Measurements from ENCODE around the gene TTC33. TPM values are rescaled to one million over a fixed set of nuclear protein-coding genes. Genes with fewer than 3 reads are reported as not detected.

The TTC33 gene
- total RNA-seq, 1 experiment from 2014 or later, result 12.6 TPM

DNA sequence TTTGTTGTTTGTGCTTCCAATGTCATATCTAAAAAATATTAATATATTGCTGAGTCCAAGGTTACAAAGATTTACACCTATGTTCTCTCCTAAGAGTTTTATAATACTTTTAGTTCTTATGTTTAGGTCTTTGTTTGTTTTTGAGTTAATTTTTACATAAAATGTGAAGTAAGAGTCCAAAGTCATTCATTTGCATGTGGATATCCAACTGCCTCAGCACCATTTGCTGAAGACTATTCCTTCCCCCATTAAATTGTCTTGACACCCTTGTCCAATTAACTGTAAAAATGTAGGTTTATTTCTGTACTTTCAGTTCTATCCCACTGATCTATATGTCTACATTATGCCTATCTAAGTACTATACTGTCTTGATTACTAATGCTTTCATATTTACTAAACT lies 35.7 kb downstream of the TTC33 start:
- POLR2A ChIA-PET, result no interaction called here

DNA sequence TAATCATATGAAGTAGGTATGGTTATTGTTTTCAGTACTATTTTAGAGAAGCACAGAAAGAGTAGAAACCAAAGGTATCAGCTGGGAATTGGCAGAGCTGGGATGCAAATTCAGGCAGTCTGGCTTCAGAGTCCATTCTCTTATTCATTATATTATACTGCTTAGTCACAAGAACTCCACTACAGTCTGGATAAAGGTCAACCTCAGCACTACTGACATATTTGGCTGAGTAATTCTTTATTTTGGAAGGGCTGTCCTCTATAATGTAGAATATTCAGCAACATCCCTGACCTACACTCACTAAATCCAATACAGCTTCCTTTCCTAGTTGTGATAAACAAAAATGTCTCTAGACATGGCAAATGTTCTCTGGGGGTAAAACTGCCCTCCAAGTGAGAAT lies 38.5 kb downstream of the TTC33 start:
- ChIA-PET CTCF (interaction anchor here (0.6 kb wide), 1 partner anchor 27 kb away, joined by 7 read pairs; no protein-coding TSS in a partner anchor), POLR2A (no interaction called here)
- Histone ChIP-seq H3K36me3 (ENCODE audit: control insufficient read depth, insufficient read depth, low read length) (no peaks in the 10 kb centered on the region), H3K27ac (ENCODE audit: low read length) (no peak overlapping the region), H3K9me3 (ENCODE audit: control insufficient read depth, insufficient read depth, low read depth, low read length) (no peaks in the 10 kb centered on the region), H3K4me3 (ENCODE audit: low read depth in 2 of 2, low read length in 2 of 2) (no peak overlapping the region), H3K27me3 (ENCODE audit: control insufficient read depth, insufficient read depth, low read length) (no peaks in the 10 kb centered on the region), H3K4me1 (ENCODE audit: control insufficient read depth, insufficient read depth, low read length) (peaks cover 2% of the 10 kb centered on the region; the same call in 1 of the 2 replicates)
- intact Hi-C loops (cut with micrococcal nuclease; ENCODE audit: unreplicated experiment) (no loop called here), in situ Hi-C loops (cut with HindIII; ENCODE audit: low pct_unique_long_range_greater_than_20kb, low sequenced_read_pairs) (no loop called here)
- DNase-seq (ENCODE audit: low read depth, low spot score) (no peak), ATAC-seq (no peak)
- TF ChIP-seq REST (IDR thresholded peaks at IDR 0.05; ENCODE audit: insufficient read depth in 1 of 2, low read depth in 2 of 2, low read length in 1 of 2), result no peak
- TF ChIP-seq TCF7L2 (IDR thresholded peaks at IDR 0.05; ENCODE audit: low read depth, low read length), result no peak
- no peak for TF ChIP-seq SIN3A (IDR thresholded peaks at IDR 0.05; ENCODE audit: borderline replicate concordance, insufficient read depth, low read depth, low read length)
- TF ChIP-seq POLR2AphosphoS5 (IDR thresholded peaks at IDR 0.05; ENCODE audit: low read depth, low read length), result no peak
- TF ChIP-seq CTCF (IDR thresholded peaks at IDR 0.05), result no peak
- no TSS peak for BruUV-seq (replicated peaks)

More for the DNA sequence above, 35.7 kb downstream of the TTC33 start:
- H3K4me3 ChIP-seq (ENCODE audit: low read depth in 2 of 2, low read length in 2 of 2), result no peak overlapping the region
- H3K36me3 ChIP-seq (ENCODE audit: control insufficient read depth, insufficient read depth, low read length), result no peaks in the 10 kb centered on the region
- TF ChIP-seq POLR2AphosphoS5 (IDR thresholded peaks at IDR 0.05; ENCODE audit: low read depth, low read length) (no peak), CTCF (IDR thresholded peaks at IDR 0.05) (no peak), REST (IDR thresholded peaks at IDR 0.05; ENCODE audit: insufficient read depth in 1 of 2, low read depth in 2 of 2, low read length in 1 of 2) (no peak), SIN3A (IDR thresholded peaks at IDR 0.05; ENCODE audit: borderline replicate concordance, insufficient read depth, low read depth, low read length) (no peak), TCF7L2 (IDR thresholded peaks at IDR 0.05; ENCODE audit: low read depth, low read length) (no peak)
- CTCF ChIA-PET, result no interaction called here
- in situ Hi-C loops (cut with HindIII; ENCODE audit: low pct_unique_long_range_greater_than_20kb, low sequenced_read_pairs) (no loop called here), intact Hi-C loops (cut with micrococcal nuclease; ENCODE audit: unreplicated experiment) (no loop called here)
- BruUV-seq (replicated peaks), result no TSS peak
- no peaks in the 10 kb centered on the region; the same call in 1 of the 2 replicates for H3K4me1 ChIP-seq (ENCODE audit: control insufficient read depth, insufficient read depth, low read length)
- no peaks in the 10 kb centered on the region for H3K27me3 ChIP-seq (ENCODE audit: control insufficient read depth, insufficient read depth, low read length)
- DNase-seq (ENCODE audit: low read depth, low spot score) (no peak), ATAC-seq (no peak)
- H3K27ac ChIP-seq (ENCODE audit: low read length), result no peak overlapping the region
- no peaks in the 10 kb centered on the region for H3K9me3 ChIP-seq (ENCODE audit: control insufficient read depth, insufficient read depth, low read depth, low read length)
